ENCODE measurements around the gene ACTL10. TPM values are rescaled to one million over a fixed set of nuclear protein-coding genes. Genes with fewer than 3 reads are reported as not detected.
"Not testable (repeated sequence)": the region's sequence is repeated elsewhere in the genome, so short reads cannot be mapped to it uniquely, and the experiment has no call there.

ACTL10 gene
- total RNA-seq (2014; rRNA removed; shearing (Covaris generic)), result not detected in 2 replicates

GRCh38 chr20:33666293-33667244, at the start of gene ACTL10:
ACTL10 (plus strand) TSS chr20:33666943; CDS start chr20:33667498, 555 bp downstream.
- DNase-seq (ENCODE audit: low read depth), result no peak

DNA sequence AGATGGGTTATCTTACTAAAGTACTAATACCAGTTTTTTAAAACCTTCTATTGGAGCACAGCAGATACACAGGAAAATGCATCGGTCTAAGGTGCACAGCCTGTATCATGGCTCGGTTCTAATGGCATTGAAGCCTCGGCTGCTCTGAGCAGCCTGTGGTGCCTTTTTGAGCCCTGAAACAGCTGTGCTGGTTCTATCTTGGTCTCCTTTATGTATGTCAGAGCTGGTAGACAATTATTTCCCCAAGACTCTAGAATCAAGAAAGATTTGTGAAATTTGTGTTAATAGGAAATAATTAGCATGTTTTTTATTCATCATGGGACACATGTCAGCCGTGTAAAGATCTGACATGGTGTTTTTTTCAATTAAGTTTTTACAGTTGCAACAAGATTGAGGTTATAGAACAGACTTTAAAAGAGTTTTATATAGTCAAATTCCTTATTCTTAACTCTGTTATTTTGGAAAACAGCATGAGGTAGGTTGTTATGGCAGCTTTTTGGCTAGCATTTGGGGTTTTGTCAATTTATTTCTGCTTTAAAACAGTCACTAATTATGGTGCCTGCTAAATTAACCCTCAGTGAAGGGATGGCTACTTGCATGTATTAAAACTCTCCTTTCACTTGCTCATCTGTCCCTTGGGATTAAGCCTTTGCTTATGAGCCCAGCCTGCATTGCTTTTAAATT, 44.9 kb upstream of the ACTL10 start:
- no peak for DNase-seq (ENCODE audit: low read depth)

GRCh38 chr20:33622705-33623365, 43.9 kb upstream of the ACTL10 start:
- DNase-seq (ENCODE audit: low read depth), result no peak

- DNase-seq (ENCODE audit: low read depth), result no peak
These were observed 42.3 kb upstream of the ACTL10 start for GRCh38 chr20:33624399-33624798.

DNA sequence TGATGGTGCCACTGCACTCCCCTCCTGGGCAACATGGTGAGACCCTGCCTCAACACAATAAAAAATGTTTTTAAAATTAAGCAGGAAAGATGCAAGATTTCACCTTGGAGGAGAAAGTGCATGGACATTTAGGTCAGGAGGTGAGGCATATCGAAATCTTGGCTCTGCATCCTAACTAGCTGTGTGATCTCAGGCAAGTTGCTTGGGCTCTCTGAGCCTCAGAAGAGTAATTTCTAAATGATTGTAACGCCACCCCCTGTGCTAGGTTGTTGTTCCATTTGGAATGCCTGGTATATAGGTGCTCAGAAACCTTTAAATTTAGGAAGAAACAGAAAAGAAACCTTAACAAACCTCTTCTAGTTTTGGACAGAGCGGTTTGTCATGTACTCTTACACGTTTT, 40.6 kb upstream of the ACTL10 start:
- DNase-seq (ENCODE audit: low read depth), result no peak

DNA sequence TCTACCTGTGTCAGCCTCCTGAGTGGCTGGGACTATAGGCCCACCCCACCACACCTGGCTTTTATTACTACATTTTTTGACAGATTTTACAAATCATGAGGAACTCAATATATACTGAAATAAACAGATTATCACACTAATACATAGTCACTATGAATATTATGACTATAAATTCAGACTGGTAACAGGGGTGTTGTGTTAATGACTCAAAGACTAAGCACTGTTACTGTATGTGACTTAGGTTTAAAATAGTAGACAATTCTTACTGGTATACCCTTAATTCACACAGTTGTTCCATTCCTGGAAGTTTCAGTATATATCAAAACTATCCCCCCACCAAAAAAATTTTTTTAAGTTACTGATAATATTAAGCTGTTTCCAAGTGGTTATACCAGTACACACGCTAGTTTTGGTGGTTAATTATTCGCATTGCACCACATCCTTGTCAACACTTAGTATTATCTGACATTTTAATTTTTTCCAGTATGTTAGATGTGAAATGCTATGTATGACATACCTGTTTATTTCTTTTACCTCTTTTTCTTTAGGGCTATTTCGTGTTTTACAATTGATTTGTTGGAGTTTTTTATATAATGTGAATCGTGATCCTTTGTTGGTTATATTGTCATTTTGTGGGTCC, 39.0 kb upstream of the ACTL10 start:
- no peak for DNase-seq (ENCODE audit: low read depth)

GRCh38 chr20:33629533-33629932, 37.2 kb upstream of the ACTL10 start:
- DNase-seq (ENCODE audit: low read depth), result no peak

- no peak for DNase-seq (ENCODE audit: low read depth)
These were observed 36.8 kb upstream of the ACTL10 start for GRCh38 chr20:33629979-33630378.

DNA sequence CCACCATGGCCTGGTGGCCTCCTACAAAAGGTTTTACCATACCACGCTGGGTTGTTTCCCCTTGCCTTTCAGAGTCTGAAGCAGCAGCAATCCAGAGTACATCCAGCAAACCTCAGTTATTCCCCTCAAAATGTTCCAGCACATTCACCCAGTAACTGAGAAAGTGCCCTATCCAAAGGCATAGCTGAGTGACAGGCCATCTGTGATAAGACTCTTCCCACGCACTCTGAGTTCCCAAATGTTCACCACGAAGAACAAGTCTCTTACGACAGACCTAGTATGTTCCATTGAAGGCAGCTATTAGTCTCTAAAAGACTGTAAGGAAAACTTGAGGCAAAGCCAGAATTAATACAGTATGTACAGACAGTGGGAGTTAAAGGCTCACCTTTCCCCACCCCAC, 36.2 kb upstream of the ACTL10 start:
- no peak for DNase-seq (ENCODE audit: low read depth)

GRCh38 chr20:33631910-33632309, 34.8 kb upstream of the ACTL10 start:
- not testable (repeated sequence) for DNase-seq (ENCODE audit: low read depth)

- DNase-seq (ENCODE audit: low read depth), result no peak
These were observed 31.4 kb upstream of the ACTL10 start for GRCh38 chr20:33635341-33635740.

- DNase-seq (ENCODE audit: low read depth), result no peak
These were observed 30.0 kb upstream of the ACTL10 start for GRCh38 chr20:33636776-33637175.

- no peak for DNase-seq (ENCODE audit: low read depth)
These were observed 26.5 kb upstream of the ACTL10 start for GRCh38 chr20:33640287-33640686.

GRCh38 chr20:33644313-33645071, 22.3 kb upstream of the ACTL10 start:
- no peak for DNase-seq (ENCODE audit: low read depth)

GRCh38 chr20:33645072-33645358, 21.7 kb upstream of the ACTL10 start:
- DNase-seq (ENCODE audit: low read depth), result no peak

GRCh38 chr20:33645396-33645795, 21.3 kb upstream of the ACTL10 start:
- DNase-seq (ENCODE audit: low read depth), result no peak

DNA sequence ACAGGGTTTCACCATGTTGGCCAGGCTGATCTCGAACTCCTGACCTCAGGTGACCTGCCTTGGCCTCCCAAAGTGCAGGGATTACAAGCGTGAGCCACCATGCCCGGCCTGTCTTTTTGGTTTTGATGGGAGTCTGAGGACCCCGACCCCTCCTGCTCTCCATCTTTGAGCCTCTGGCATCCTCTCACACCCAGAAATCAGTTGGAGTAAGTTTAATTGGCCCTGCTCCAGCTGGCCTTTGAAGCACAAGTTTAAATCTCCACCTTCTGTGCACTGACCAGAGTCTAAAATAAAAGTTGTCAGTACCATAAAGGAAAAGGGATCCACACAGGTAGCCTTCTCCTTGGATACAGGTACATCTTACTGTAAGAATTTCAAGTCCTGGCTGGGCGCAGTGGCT, 20.6 kb upstream of the ACTL10 start:
- DNase-seq (ENCODE audit: low read depth), result no peak

DNA sequence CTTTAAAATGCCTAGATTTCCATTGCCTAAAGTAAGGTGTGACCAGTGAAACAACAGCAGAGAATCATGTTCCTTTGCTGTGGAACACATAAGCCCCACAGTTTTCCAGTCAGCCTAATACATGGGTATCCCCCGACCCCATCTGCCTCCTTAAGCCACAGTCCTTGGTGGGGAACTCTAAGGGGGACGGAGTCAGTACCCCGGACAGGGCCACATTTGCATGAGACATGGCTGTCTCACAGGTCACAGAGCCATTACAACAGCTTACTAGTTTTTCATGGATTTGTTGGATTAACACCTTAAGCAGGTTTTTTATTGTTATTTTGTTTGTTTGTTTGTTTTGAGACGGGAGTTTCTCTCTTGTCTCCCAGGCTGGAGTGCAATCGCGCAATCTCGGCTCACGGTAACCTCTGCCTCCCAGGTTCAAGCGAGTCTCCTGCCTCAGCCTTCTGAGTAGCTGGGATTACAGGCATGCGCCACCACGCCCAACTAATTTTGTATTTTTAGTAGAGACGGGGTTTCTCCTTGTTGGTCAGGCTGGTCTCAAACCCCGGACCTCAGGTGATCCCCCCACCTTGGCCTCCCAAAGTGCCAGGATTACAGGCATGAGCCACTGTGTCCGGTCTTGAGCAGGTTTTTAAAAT, 19.7 kb upstream of the ACTL10 start:
- DNase-seq (ENCODE audit: low read depth), result not testable (repeated sequence)

DNA sequence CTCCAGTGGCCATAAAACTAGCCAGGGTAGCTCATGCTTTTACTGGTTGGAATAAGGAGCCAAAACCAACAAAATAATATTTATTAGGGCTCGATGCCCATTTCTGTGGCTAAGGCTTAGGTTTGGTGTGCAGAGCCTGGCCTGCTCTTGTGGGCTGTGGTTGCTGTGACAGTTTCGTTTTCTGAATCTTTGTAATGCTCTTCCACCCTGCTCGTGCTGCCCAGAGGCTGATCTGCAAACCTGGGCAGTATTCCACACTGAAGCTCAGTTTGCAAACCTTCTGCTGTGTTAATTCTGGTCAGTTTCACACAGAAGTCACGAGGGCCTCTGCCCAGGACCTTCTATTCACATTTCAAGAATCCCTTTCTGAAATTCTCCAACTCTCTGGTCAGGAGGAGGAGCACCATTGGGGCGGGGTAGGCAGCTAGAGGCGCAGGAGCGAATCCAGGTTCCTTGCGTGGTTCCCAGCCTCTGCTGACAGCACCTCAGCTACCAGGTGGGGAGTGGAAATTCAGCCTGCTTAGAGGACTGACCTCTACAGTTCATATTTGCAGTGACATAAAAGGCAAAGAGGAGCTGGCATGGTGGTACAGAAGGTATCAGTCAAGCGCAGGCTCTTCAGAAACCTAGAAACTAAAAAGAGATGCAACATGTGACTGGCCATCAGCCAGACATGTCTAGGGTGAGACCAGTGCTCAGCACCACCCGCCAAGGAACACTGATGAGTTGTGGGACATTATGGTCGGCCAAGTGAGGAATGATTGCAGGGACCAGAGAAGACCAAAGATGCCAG, 18.9 kb upstream of the ACTL10 start:
- DNase-seq (ENCODE audit: low read depth), result peak; percentile 93

DNA sequence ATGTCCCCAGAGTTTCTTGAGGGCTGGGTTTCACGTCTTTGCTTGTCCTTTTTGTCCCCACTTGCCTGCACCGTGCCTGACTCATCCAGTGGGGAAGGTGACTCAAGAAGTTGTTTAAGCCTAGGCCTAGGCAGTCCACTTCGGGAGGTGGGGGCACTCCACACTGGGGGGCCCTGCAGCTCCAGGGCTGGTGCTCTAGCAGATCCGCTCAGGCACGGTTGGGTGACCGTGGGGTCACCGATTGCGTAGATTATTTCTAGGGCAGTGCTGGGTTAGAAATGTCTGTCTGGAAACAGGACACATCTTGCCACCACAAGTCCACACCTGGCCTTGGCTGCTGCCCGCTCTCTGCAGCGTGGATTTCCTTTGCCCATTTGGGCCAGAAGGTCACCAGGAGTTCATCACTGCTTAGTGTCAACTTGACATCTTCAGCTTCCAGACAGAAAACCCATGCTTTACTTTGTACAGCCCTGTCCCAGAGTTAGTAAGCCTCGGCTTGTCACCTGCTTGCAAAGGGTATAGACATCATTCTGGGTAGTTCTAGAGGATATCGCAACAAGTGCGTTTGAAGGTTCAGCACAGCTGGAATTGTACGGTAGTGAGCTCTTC, 18.2 kb upstream of the ACTL10 start:
- DNase-seq (ENCODE audit: low read depth), result peak; percentile 73
